T-helper 1 cell treated with Interleukin-12 subunit alpha and Interleukin-12 subunit beta and Interleukin-4 antibody, amounts not matched to agents 30 ng/mL and 1 ng/mL, for 36 hours (primary cell): ENCODE measurements around the gene RETREG1. TPM values are rescaled to one million over a fixed set of nuclear protein-coding genes. Genes with fewer than 3 reads are reported as not detected.

ENCODE experiments used
- intact Hi-C: fragments of 100-400 bp; cut with micrococcal nuclease; formaldehyde crosslinking; loops from one replicate; pipeline ENCODE4 v1.15.1; 2024
- total RNA-seq: library from RNA; stranded (reverse); gene quantifications from 2 replicates; pipeline ENCODE4 v1.2.3, GENCODE V29; 2022

RETREG1 gene
- total RNA-seq, 1 donor from 2014 or later = 32.1 TPM

DNA sequence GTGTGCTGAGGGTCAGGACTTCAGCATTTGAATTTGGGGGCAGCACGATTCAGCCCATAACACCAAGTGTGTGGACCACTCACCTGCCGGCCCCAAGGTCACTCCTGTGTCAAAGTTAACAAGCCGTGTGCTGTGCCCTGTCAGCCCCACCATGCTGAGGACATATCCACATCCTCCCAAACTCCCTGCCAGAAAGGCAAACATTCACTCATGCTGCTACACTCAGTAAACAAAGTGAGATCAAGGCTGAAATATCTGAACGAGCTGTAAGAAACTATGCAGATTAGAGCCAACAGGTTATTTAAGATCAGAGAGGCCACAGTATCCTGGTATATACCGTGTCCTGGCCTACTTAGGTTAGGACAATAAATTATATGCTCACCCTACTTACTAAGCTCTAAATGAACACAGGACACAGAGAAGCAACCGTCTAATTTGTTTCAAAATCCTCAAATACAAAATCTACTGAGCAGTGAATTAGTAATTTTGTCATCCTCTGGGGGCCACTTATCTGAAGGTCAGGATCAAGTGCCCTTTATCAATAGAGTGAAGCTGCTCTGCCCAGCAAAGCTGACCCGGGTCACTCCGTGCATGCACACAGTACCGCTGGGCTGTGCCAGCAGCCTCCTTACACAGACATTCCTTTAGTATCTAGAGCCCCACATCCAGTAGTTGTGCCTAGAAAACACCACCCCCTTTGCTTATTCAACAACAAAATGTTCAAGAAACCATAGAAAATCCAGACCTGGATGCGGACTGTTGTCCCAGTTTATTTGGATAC is 28.2 kb downstream of the RETREG1 start:
- intact Hi-C loops = no loop called here

DNA sequence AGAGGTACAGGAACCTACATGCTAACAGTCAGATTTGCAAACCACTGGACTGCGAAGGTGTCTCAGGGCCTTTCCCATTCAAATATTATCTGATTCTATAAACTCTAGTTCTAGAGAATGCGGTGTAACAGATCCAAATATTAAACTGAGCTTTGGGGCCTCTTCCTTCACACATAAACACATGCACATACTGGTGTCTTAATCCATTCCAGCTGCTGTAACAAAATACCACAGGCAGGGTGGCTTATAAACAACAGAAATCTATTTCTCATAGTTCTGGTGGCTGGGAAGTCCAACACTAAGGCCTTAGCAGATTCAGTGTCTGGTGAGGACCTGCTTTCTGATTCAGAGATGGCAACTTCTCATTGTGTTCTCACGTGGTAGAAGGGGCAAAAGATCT is 30.2 kb downstream of the RETREG1 start:
- intact Hi-C loops = loop anchor here (2.0 kb wide), 1 partner anchor 28 kb away; no protein-coding TSS in a partner anchor

DNA sequence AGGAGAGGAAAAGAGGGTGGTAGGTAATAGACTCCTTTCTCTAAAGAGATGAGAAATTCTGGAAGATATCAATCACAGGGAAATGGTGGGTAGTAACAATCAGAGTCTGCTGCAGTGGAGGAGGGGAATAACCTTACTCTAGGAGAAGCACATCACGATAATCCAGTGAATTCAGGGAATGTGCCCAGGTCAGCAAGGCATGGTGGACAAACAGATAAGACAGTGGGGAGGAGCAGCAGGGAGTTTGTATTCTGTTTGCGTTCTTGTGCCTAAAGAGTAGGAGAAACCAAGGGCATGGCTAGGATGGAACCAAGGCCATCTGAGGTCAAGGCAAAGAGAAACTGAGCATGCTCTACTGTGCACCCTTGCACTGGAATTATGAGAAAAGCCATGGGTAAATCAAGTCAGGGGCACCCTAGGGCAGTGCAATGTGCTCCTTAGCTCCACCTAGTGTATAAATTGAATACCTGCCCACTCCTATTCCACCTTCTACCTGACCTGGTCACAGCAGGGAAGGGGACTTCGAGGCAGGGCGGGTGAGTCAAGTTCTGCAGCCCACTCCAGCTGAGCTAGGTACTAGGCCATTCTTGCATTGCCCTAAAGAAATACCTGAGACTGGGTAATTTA is 31.6 kb downstream of the RETREG1 start:
- intact Hi-C loops = no loop called here

DNA sequence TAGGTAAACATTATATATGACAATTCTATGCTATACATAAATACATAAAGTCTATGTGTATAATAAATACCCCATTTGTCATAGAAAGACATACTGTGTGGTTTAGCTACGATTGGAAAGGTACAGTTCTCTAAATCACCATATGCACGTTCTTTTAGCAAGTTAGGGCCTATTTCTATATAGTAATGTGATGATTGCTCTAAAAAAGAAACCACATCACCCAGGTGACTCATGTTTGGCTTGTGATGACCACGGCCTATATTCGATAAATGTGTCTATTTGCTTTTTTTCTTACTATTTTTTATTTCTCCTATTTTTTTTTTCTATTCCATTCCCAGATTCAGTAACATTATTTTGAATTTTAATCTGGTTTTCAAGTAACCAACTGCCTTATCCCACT is 34.7 kb downstream of the RETREG1 start:
- intact Hi-C loops = no loop called here

DNA sequence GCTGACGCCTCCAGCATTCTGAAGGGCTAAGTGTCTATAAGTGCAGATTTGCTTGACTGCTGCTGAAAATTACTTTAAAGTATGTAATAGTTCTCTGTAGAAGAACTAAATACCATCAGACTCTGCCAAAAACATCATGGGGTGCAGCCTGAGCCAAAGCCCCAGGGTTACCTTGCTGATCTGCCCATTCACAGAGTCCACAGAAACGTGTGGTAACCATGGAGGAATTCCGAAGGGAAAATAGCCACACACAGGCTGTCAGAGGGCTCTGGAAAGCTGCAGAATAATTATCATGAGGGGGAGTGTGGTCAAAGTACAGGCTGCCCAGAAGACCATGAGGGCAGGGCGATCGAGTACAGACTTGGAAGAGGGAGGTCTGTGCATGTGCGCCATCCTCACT is 36.4 kb downstream of the RETREG1 start:
- intact Hi-C loops = no loop called here

DNA sequence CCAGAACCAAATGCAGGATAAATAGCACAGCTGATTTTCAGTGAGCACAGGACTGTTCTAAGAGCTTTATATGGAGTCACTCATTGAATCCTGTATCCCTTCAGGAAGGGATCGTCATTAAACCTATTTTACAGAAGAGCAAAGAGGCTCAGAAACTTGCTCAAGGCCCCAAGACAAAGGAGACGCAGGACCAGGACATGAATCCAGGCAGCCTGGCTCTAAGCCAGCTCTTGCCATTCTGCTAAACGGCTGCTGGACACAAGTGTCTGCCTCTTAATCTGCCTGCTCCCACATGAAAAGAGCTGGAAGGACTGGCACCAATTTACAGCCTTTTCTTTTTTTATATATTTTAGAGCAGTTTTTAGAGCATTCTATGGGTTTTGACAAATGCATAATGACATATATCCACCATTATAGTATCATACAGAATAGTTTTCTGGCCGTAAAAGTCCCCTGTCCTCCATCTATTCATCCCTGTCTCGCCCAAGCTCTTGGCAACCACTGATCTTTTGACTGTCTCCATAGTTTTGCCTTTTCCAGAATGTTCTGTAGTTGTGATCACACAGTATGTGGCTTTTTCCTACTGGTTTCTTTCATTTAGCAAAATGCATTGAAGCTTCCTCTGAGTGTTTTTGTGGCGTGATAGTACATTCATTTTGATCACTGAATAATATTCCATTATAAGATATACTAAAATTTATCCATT is 37.5 kb downstream of the RETREG1 start:
- intact Hi-C loops = loop anchor here (5.0 kb wide), 1 partner anchor 38 kb away; the partner anchor contains the start of gene RETREG1

DNA sequence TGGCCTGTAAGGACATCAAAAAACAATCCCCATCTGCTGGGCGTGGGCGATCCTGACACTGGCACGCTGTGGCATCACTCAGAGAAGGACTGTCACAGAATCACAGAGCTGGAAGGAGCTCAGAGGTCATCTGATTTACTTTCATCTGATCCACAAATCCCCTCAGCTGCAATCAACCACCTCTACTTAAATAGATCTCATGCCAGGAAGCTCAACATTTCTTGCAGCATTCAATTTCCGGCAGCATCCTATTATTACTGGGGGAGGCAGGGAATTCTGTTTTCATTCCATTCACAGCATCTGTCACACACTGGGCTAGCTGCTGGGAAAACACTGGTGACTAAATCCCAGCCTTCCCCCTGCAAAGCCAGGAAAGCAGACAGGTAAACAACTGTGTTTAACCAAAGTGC is 38.3 kb downstream of the RETREG1 start:
- intact Hi-C loops = loop anchor here (5.0 kb wide), 1 partner anchor 39 kb away; the partner anchor contains the start of gene RETREG1

DNA sequence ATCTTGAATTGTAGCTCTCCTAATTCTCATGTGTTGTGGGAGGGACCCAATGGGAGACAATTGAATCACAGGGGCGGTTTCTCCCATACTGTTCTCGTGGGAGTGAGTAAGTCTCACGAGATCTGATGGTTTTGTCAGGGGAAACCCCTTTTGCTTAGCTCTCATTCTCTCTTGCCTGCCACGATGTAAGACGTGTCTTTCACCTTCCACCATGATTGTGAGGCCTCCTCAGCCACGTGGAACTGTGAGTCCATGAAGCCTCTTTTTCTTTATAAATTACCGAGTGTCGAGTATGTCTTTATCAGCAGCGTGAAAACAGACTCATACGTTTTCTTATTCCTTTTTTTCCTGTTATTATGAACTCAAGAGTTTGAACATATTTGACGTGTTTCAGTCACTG is 39.1 kb downstream of the RETREG1 start:
- intact Hi-C loops = loop anchor here (5.0 kb wide), 1 partner anchor 40 kb away; the partner anchor contains the start of gene RETREG1

DNA sequence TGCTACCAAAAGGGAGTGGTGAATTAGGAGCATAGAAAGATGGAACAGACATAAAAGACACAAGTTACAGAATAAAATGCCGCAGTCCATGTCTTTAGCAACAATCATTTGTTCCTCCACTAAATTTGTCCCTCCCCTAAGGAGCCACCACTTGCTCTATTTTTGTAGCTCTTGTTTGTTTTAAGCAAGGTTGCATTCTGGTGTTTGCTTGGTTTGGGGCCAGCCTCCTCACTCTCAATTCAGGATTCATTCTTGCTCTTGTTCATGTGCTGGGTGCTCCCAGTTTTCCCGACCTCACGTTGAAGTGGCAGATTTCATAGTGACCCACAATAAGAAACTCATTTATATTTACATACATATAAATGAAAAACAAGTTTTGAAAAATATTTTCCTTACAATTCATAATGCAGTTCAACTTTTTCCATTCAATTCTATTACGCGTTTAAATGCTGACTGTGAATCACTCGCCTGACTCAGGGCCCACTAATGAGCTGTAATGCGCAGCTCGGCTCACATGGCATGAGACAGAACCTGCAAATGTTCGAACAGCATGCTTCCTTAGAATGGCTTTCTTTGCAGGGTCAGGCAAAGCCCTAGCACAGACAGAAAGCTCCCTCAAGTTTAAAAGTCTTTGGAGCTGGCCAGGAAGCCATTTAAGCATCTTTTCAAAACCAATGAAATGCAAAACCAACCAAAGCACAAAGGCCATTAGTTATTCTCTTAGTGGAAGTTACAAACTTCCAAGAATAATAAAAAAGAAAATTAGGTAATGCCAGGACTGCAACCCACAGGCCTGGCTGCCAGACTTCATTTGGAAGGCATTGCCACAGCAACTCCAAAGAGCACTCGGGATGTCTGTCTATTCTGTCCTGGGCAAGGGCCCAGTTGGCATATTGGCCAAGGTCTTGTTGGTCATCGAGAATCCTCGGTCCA is 41.7 kb downstream of the RETREG1 start:
- intact Hi-C loops = loop anchor here (5.0 kb wide), 1 partner anchor 42 kb away; the partner anchor contains the start of gene RETREG1

DNA sequence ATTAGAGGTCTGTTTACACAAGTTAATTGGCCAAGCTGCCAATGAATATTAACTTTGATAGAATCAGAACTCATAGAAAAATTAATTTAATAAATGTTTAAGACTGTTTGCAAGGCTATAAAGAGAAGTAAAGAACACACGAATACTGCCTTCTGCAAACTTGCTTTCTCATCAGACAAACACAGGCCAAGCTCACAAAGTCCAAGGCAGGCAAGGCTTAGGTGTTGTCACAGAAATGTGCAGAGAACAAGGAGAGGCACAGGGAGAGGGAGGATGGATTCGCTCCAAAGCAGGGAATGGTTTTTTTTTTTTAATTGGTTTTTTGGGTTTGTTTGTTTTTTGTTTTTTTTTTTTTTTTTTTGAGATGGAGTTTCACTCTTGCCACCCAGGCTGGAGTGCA is 43.4 kb downstream of the RETREG1 start:
- intact Hi-C loops = no loop called here

DNA sequence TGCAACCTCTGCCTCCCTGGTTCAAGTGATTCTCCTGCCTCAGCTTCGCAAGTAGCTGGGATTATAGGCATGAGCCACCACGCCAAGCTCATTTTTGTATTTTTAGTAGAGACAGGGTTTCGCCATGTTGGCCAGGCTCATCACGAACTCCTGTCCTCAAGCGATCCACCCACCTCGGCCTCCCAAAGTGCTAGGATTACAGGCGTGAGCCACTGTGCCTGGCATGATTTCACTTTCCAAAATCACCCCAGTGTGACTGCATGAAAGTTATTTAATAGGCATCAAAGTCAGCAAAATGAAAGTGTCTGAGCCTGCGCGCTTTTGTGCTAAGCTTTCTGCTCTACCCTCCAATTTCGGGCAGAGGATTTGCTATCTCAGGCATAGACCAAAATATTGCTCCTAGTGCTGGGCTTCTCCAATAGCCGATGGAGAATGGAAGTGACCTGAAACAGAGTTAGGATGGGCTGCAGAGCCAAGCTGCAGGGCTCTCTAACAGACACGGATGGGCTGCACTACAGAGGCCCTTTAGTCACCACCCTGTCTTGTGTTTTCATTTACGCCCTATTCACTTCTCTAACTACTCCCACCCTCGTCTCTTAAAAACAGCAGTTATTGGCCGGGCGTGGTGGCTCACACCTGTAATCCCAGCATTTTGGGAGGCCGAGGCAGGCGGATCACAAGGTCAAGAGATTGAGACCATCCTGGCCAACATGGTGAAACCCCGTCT is 44.3 kb downstream of the RETREG1 start:
- intact Hi-C loops = no loop called here

DNA sequence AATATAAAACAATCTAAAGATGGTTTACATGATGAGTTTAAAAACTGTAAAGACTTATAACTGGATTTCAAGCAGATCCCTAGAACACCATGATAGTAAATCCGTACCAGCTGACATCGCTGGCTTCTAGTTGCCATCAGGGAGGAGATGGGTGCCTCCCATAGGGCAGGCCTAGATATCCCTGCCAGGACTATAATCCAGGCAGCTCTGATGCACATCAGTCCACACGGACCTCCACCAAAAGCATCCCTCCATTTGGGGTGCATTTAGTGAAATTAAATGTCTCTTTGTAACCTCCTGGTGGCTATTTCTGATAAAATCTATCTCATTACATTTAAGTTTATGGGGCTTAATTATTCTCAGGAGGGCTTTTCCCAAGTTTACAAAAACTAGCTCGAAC is 45.8 kb downstream of the RETREG1 start:
- intact Hi-C loops = no loop called here

DNA sequence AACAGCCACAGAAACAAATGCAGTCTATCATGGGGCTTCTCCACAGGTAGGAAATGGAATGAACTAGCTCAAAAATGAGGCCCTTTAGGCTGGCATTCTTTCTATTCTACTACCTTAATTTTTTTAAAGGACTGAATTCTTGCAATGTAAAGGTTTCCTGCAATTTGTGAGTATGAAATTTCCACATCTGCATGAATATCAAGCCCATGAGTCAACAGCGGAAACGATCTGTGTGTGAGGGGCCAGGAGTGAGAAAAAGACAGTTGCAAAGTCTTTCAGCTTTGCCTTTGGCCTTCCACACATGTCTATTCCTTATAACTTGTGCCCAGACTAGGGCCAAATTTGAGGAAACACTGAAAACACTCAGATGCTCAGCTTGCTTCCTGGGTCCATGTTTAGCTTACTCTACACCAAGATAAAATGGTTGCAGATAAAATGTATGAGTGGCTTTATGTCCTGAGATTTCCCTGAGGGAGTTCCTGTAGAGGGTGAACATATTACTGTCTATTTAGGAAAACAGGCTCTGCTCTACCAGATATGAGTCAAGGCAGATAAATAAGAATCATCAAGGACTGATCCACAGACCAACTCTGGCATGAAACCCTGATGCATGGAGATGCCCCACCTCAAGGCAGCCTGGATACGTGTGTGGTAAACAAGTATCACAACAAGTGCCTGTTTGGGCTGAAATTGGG is 46.5 kb downstream of the RETREG1 start:
- intact Hi-C loops = no loop called here

DNA sequence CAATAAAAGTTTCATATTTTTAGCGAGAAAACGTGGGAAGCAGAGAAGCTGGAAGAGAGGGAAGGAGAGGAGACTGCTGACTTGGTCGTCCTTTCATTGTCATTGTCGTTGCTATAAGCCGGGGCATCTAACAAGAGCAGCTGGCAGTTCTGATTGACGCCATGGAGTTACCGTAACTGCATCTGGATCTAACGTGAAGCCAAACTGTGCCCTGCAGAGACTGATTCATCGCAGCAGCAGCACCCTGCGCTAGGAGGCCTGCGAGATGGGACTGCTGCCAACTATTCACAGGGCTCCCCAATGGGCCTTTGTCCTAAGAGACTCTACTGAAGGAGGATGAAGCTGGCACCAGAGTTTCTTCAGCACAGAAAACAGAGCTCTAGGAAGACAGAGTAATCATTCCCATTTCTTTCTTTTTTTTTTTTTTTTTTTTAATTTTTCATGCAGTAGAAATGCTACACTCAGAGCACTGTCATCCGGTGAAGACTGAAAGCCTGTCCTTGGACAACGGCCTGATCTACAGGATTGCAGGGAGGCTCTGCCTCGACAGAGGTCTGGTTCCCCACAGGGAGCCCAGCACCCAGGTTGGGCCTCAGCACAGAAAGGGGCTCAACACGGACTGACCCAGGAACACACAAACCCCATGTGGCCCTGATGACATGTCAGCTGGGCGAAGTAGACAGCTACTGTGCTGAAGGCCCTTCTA is 47.8 kb downstream of the RETREG1 start:
- intact Hi-C loops = no loop called here

DNA sequence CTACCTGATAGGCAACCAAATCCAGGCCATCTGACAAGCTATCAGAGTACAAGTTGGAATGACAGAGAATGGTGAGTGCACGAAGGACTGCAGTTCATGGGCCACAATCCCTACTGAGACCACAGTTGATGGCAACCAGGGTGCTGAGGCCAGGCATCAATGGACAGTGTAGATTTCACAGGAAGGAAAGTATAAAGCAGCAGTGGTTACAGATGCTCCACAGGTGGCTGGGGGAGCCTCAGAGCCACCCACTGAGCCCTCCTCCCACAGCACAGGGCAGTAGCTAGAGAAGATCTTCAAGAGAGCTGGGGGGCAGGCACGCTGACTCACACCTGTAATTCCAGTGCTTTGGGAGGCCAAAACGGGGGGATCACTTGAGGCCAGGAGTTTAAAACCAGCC is 49.4 kb downstream of the RETREG1 start:
- intact Hi-C loops = no loop called here

DNA sequence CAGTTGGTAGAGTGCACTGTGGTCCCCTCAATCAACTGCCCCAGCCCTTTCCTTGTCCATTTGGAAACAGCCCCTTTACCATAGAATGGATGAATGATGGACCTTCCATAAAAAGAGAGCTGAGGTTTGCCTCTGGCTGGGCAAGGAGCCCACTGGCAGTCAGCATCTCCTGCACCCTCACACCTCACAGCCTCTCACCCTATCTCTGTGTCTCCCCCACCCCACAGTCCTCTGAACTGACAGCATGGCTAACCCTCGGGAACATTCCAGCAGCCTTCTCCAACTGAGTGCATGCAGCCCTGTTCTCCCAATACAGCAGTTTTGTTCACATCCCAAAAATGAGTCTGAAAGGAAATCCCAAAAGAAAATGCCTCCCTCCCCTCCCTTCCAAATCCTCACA is 51.7 kb downstream of the RETREG1 start:
- intact Hi-C loops = no loop called here

DNA sequence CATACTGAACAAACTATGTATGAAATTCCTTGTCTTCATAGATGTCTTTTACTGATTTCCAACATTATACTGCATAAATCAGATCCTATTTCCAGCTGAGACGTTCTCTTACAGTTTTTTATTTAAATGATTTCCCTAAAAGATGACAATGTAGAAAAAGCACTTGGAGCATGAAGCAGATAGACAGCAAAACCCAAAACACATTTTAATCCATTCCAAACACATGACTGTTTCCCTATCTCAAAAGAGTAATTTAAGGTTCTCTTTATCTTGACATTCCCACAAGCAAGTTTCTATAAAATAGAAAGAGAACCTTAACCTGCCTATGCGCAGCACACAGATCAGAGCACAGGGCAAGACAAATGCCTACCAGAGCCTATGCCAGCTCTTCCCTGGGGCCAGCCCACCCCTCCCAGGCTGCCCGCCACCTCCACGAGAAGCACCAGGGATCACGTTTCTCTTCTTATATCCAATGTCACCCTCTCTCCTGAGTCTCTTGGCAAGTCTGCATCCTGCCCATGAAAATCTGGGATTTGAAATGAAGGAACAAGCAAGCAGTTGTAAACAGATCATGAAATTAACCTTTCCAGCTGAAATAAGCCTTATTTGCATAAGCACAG is 52.4 kb downstream of the RETREG1 start:
- intact Hi-C loops = no loop called here

DNA sequence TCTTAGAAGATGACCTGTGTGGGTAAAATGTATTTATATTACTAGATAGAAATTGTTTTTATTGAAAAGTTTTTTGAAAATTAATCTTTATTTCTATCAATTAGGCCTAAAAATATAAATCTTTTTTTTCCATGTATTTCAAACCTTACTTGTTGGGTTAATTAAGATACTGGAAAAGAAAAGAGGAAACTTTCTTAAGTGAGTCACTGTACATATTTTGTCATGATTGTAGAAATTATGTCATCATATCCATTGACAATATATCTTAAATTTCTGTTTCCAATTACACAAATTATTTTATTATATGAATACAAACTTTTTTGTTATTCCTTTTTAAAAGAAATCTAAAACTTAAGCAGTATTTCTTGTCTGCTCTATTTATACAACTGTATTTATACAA is 53.1 kb downstream of the RETREG1 start:
- intact Hi-C loops = no loop called here

DNA sequence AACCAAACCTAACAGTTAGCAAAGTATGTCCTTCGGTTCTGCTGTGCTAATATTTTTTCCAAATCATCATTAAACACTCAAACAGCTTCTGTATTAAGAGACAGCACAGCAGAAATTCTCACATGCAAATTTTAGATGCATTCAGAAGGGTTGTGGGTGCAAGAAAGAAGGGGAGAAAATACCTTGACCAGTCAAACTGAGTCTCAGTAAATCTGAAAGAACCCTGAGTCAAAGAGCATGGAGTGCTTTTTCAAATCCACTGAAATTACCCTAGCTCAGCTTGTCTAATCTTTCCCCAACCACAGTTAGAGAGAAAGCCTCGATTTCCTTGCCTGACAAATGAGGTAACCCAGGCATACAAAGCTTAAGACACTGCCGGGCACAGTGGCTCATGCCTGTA is 55.1 kb downstream of the RETREG1 start:
- intact Hi-C loops = no loop called here
